ENCODE data around the gene UROS. TPM values are rescaled to one million over a fixed set of nuclear protein-coding genes. Genes with fewer than 3 reads are reported as not detected.

The UROS gene
- polyA plus RNA-seq, 1 of the 3 experiments (the other 2 are of a cell fraction), result 49.2 TPM

- no peaks in the 10 kb centered on the region for H3K27me3 ChIP-seq (ENCODE audit: insufficient read depth)
- CTCF ChIA-PET, result no interaction called here
- 83% methylated on average over 5 of the region's 5 CpGs for WGBS (ENCODE audit: low lambda C conversion rate)
- TF ChIP-seq FOSL2 (IDR thresholded peaks at IDR 0.05; ENCODE audit: borderline replicate concordance, low read depth) (no peak), PBX3 (IDR thresholded peaks at IDR 0.05) (no peak), USF1 (IDR thresholded peaks at IDR 0.05; ENCODE audit: borderline replicate concordance, low read depth) (no peak)
- no peak overlapping the region for H3K27ac ChIP-seq (ENCODE audit: low read depth in 2 of 2, low read length in 1 of 2)
- no peak overlapping the region for H2AFZ ChIP-seq (ENCODE audit: low read depth)
- H3F3A ChIP-seq (replicated peaks; ENCODE audit: insufficient read depth), result no peaks in the 10 kb centered on the region
- H3K9me3 ChIP-seq, result no peaks in the 10 kb centered on the region
- H3K4me2 ChIP-seq, result no peak overlapping the region
- H3K9ac ChIP-seq, result no peak overlapping the region
- POLR2A ChIA-PET, result interaction anchor here (0.6 kb wide), 1 partner anchor 897 kb away, joined by 5 read pairs; no protein-coding TSS in a partner anchor
- no peak for DNase-seq
- H3K4me3 ChIP-seq (ENCODE audit: low read depth in 2 of 2, low read length in 1 of 2), result no peak overlapping the region
- no peaks in the 10 kb centered on the region; the same call in 1 of the 2 replicates for H3K79me2 ChIP-seq (ENCODE audit: insufficient read depth)
- peaks cover 75 to 89% of the 10 kb centered on the region in 2 experiments for H3K36me3 ChIP-seq (replicated peaks in 1 of 2; ENCODE audit: control insufficient read depth in 1 of 2, insufficient read depth in 2 of 2, low read length in 1 of 2)
- no peaks in the 10 kb centered on the region for H3K4me1 ChIP-seq (ENCODE audit: control insufficient read depth in 1 of 2, insufficient read depth in 2 of 2, low read depth in 1 of 2, low read length in 1 of 2)
- no peaks in the 10 kb centered on the region for H3K9me2 ChIP-seq
- H4K20me1 ChIP-seq (ENCODE audit: insufficient read depth), result no peaks in the 10 kb centered on the region
These were observed 66.9 kb downstream of the UROS start for GRCh38 chr10:125756196-125756595.

- H2AFZ ChIP-seq (ENCODE audit: low read depth), result no peak overlapping the region
- H3K9ac ChIP-seq, result no peak overlapping the region
- no peaks in the 10 kb centered on the region for H3K9me2 ChIP-seq
- no peak overlapping the region for H3K27ac ChIP-seq (ENCODE audit: low read depth in 2 of 2, low read length in 1 of 2)
- CTCF ChIA-PET, result interaction anchor here (1.0 kb wide), 1 partner anchor 11 kb away, joined by 3 read pairs; no protein-coding TSS in a partner anchor
- no peak for TF ChIP-seq FOXJ3 (CRISPR knock-in tag; IDR thresholded peaks at IDR 0.05)
- no peak for TF ChIP-seq JUND (IDR thresholded peaks at IDR 0.05)
- no peak for TF ChIP-seq TCF12 (IDR thresholded peaks at IDR 0.05)
- TF ChIP-seq CHD2 (IDR thresholded peaks at IDR 0.05; ENCODE audit: low read length, partially characterized antibody), result no peak
- H3K4me1 ChIP-seq (ENCODE audit: control insufficient read depth in 1 of 2, insufficient read depth in 2 of 2, low read depth in 1 of 2, low read length in 1 of 2), result no peaks in the 10 kb centered on the region
- DNase-seq, result no peak
- no peaks in the 10 kb centered on the region for H3K27me3 ChIP-seq (ENCODE audit: insufficient read depth)
- H3K79me2 ChIP-seq (ENCODE audit: insufficient read depth), result no peaks in the 10 kb centered on the region
- H3F3A ChIP-seq (replicated peaks; ENCODE audit: insufficient read depth), result no peaks in the 10 kb centered on the region
- no peak overlapping the region for H3K4me2 ChIP-seq
- H3K4me3 ChIP-seq (ENCODE audit: low read depth in 2 of 2, low read length in 1 of 2), result no peak overlapping the region
- POLR2A ChIA-PET, result no interaction called here
- H4K20me1 ChIP-seq (ENCODE audit: insufficient read depth), result no peaks in the 10 kb centered on the region
- peaks cover 56 to 87% of the 10 kb centered on the region in 2 experiments for H3K36me3 ChIP-seq (replicated peaks in 1 of 2; ENCODE audit: control insufficient read depth in 1 of 2, insufficient read depth in 2 of 2, low read length in 1 of 2)
- no peaks in the 10 kb centered on the region for H3K9me3 ChIP-seq
- 87% methylated on average over 5 of the region's 5 CpGs for WGBS (ENCODE audit: low lambda C conversion rate)
These were observed 75.6 kb downstream of the UROS start for GRCh38 chr10:125747417-125747816.

- H3K9ac ChIP-seq, result no peak overlapping the region
- H3F3A ChIP-seq (replicated peaks; ENCODE audit: insufficient read depth), result no peaks in the 10 kb centered on the region
- WGBS (ENCODE audit: low lambda C conversion rate), result 100% methylated on average over 2 of the region's 2 CpGs
- no peak overlapping the region for H3K4me3 ChIP-seq (ENCODE audit: low read depth in 2 of 2, low read length in 1 of 2)
- H3K9me2 ChIP-seq, result no peaks in the 10 kb centered on the region
- no peak for DNase-seq
- H3K36me3 ChIP-seq (replicated peaks in 1 of 2; ENCODE audit: control insufficient read depth in 1 of 2, insufficient read depth in 2 of 2, low read length in 1 of 2), result peaks cover 61 to 86% of the 10 kb centered on the region in 2 experiments
- ChIA-PET POLR2A (no interaction called here), CTCF (no interaction called here)
- H2AFZ ChIP-seq (ENCODE audit: low read depth), result no peak overlapping the region
- no peaks in the 10 kb centered on the region for H3K4me1 ChIP-seq (ENCODE audit: control insufficient read depth in 1 of 2, insufficient read depth in 2 of 2, low read depth in 1 of 2, low read length in 1 of 2)
- H3K27ac ChIP-seq (ENCODE audit: low read depth in 2 of 2, low read length in 1 of 2), result no peak overlapping the region
- H3K79me2 ChIP-seq (ENCODE audit: insufficient read depth), result no peaks in the 10 kb centered on the region
- H4K20me1 ChIP-seq (ENCODE audit: insufficient read depth), result no peaks in the 10 kb centered on the region
- no peak overlapping the region for H3K4me2 ChIP-seq
- H3K27me3 ChIP-seq (ENCODE audit: insufficient read depth), result no peaks in the 10 kb centered on the region
- no peaks in the 10 kb centered on the region for H3K9me3 ChIP-seq
- TF ChIP-seq REST (IDR thresholded peaks at IDR 0.05; ENCODE audit: low read depth, low read length), result no peak
- no peak for TF ChIP-seq FOSL2 (IDR thresholded peaks at IDR 0.05; ENCODE audit: borderline replicate concordance, low read depth)
- no peak for TF ChIP-seq RXRA (IDR thresholded peaks at IDR 0.05; ENCODE audit: borderline replicate concordance, low read depth)
- TF ChIP-seq TAF1 (IDR thresholded peaks at IDR 0.05; ENCODE audit: borderline replicate concordance, low read depth, low read length), result no peak
- no peak for TF ChIP-seq TEAD4 (IDR thresholded peaks at IDR 0.05; ENCODE audit: borderline replicate concordance, insufficient read depth)
- TF ChIP-seq EP300 (IDR thresholded peaks at IDR 0.05; ENCODE audit: borderline replicate concordance in 1 of 2, low read depth in 1 of 2, low read length in 1 of 2), result no peak
- no peak for TF ChIP-seq ELF1 (IDR thresholded peaks at IDR 0.05)
- TF ChIP-seq MXI1 (IDR thresholded peaks at IDR 0.05; ENCODE audit: low read depth, low read length), result no peak
- no peak for TF ChIP-seq USF2 (IDR thresholded peaks at IDR 0.05; ENCODE audit: borderline replicate concordance, low read depth, low read length)
These were observed 78.1 kb downstream of the UROS start for GRCh38 chr10:125744909-125745308.
